ENCODE measurements around the gene C11orf52. TPM values are rescaled to one million over a fixed set of nuclear protein-coding genes. Genes with fewer than 3 reads are reported as not detected.

The C11orf52 gene
- total RNA-seq, 1 donor from 2014 or later: 5.0 TPM

DNA sequence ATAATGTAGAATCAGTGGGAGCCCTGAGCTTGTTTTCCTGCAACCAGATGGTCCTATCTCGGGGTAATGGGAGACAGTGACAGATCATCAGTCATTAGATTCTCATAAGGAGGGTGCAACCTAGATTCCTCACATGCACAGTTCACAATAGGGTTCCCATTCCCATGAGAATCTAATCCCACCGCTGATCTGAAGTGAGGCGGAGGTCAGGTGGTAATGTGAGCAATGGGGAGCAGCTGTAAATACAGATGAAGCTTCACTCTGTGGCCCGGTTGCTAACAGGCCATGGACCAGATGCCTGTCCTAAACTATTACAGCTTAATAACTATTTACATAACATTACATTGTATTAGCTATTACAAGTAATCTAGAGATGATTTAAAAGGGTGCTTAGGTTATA is 35.4 kb downstream of the C11orf52 start:
- no peak for DNase-seq (ENCODE audit: low read depth)
- no peaks in the 10 kb centered on the region for H3K27me3 ChIP-seq (ENCODE audit: control insufficient read depth, insufficient read depth, low read length)
- no peak for TF ChIP-seq CTCF (IDR thresholded peaks at IDR 0.05; ENCODE audit: insufficient read depth, low read length, poor library complexity, severe bottlenecking)
- H3K36me3 ChIP-seq (ENCODE audit: control insufficient read depth, insufficient read depth, low read length): no peaks in the 10 kb centered on the region
- H3K4me3 ChIP-seq (ENCODE audit: low read depth, low read length): no peak overlapping the region

DNA sequence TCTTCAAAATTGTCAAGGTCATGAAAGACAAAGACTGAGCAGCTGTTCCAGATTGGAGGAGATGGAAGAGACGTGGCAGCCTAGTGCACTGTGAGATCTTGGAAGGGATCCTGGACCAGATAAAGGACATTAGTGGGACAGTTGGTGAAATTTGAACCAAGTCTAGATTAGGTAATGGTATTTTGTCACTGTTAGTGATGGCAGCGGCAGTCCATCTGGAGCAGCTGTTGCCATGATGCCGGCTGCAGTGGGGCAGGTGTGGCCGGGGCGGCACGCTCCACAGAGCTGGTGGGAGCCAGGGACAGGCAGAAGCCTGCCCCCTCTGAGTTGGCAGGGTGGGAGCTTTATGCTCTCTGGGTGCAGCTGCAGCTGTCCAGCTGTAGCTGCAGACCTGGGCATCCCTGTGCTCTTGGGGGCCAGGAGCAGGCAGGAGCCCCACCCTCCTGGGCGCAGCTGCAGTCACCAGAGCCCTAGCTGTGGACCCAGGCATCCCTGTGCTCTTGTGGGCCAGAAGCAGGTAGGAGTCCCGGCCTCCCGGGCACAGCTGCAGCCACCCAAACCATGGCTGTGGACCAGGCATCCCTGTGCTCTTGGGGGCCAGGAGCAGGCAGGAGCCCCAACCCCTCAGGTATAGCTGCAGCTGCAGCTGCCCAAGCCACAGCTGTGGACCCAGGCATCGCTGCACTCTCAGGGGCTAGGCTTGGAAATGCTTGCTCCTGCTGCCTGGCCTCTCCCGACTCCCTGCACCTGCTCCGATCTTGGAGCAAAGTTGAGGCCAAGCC is 39.1 kb downstream of the C11orf52 start:
- Histone ChIP-seq H3K4me3 (ENCODE audit: low read depth, low read length) (no peak overlapping the region), H3K27me3 (ENCODE audit: control insufficient read depth, insufficient read depth, low read length) (no peaks in the 10 kb centered on the region), H3K36me3 (ENCODE audit: control insufficient read depth, insufficient read depth, low read length) (no peaks in the 10 kb centered on the region)
- no peak for TF ChIP-seq CTCF (IDR thresholded peaks at IDR 0.05; ENCODE audit: insufficient read depth, low read length, poor library complexity, severe bottlenecking)
- no peak for DNase-seq (ENCODE audit: low read depth)

- no peak for TF ChIP-seq CTCF (IDR thresholded peaks at IDR 0.05; ENCODE audit: insufficient read depth, low read length, poor library complexity, severe bottlenecking)
- H3K27me3 ChIP-seq (ENCODE audit: control insufficient read depth, insufficient read depth, low read length): no peaks in the 10 kb centered on the region
- no peak for DNase-seq (ENCODE audit: low read depth)
- no peaks in the 10 kb centered on the region for H3K36me3 ChIP-seq (ENCODE audit: control insufficient read depth, insufficient read depth, low read length)
- no peak overlapping the region for H3K4me3 ChIP-seq (ENCODE audit: low read depth, low read length)
These were observed 42.2 kb downstream of the C11orf52 start for GRCh38 chr11:111960916-111961315.

DNA sequence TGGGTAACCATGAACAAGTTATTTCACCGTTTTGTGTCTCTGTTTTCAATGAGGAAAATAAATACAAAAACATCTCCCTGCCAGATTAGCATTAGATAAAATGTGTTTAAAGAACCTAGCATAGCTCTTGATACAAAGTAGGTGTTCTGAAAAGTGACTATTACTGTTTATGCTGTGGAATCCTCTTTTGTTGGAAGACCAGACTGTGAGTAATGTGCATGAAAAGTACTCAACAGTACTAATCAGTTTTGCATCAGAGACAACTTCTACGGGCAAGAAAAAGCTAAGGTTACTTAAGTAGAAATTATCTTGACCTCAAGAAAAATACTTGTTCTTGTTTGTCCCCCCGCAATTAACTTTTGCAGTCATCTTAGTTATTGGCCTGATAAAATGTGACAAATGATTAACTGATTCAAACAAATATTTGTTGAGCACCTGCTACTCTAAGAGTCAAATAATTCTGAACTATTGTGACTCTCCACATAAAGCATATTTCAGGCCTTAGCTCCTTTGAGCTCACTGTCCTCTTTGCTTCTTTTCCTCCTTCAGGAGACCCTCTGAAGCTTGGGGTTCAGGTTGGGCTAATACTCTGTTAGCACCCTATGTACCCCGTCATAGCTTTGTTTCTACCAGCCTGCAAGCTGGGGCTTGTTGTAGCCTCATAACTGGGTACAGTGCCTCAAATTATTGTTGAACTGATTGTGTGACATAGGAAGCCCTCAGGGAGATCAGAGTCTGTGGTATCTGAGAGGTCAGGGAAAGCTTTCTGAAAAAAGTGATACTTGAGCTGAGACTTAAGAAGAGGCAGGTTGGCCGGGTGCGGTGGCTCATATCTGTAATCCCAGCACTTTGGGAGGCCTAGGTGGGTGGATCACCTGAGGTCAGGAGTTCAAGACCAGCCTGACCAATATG is 42.9 kb downstream of the C11orf52 start:
- Histone ChIP-seq H3K27me3 (ENCODE audit: control insufficient read depth, insufficient read depth, low read length) (no peaks in the 10 kb centered on the region), H3K36me3 (ENCODE audit: control insufficient read depth, insufficient read depth, low read length) (no peaks in the 10 kb centered on the region), H3K4me3 (ENCODE audit: low read depth, low read length) (no peak overlapping the region)
- no peak for DNase-seq (ENCODE audit: low read depth)
- TF ChIP-seq CTCF (IDR thresholded peaks at IDR 0.05; ENCODE audit: insufficient read depth, low read length, poor library complexity, severe bottlenecking): no peak

GRCh38 chr11:111963931-111964340 is 45.2 kb downstream of the C11orf52 start:
- no peak for TF ChIP-seq CTCF (IDR thresholded peaks at IDR 0.05; ENCODE audit: insufficient read depth, low read length, poor library complexity, severe bottlenecking)
- Histone ChIP-seq H3K4me3 (ENCODE audit: low read depth, low read length) (no peak overlapping the region), H3K27me3 (ENCODE audit: control insufficient read depth, insufficient read depth, low read length) (no peaks in the 10 kb centered on the region), H3K36me3 (ENCODE audit: control insufficient read depth, insufficient read depth, low read length) (no peaks in the 10 kb centered on the region)
- no peak for DNase-seq (ENCODE audit: low read depth)
